ENCODE data around the gene NCOA7.

- TF ChIP-seq CTCF (IDR thresholded peaks at IDR 0.05) (no peak), ZFX (IDR thresholded peaks at IDR 0.05; ENCODE audit: borderline replicate concordance) (no peak)
These were observed 72.3 kb downstream of the NCOA7 start for GRCh38 chr6:125863023-125863422.

Data from 22Rv1 (cell line).